ENCODE results near the gene CTXN1.
A peak's percentile ranks its signal among the peaks of the same experiment; 100 is the strongest.
"Not testable (repeated sequence)": the region's sequence is repeated elsewhere in the genome, so short reads cannot be mapped to it uniquely, and the experiment has no call there.

The CTXN1 gene

GRCh38 chr19:7944177-7944761, 18.3 kb upstream of the CTXN1 start:
- FAIRE-seq, result peak; percentile 80

GRCh38 chr19:7943444-7944176, 17.7 kb upstream of the CTXN1 start, which contains the start of gene TIMM44:
Gene TIMM44, minus strand, starts transcription at chr19:7943666. Its CDS starts 15 bp downstream, at chr19:7943651.
- peak; percentile 97 for FAIRE-seq

- no peak for FAIRE-seq
Measured at GRCh38 chr19:7942981-7943443, 17.1 kb upstream of the CTXN1 start.

GRCh38 chr19:7941895-7942596, 16.1 kb upstream of the CTXN1 start:
- no peak for FAIRE-seq

GRCh38 chr19:7940841-7941240, 14.9 kb upstream of the CTXN1 start:
- FAIRE-seq, result no peak

- FAIRE-seq, result no peak
Measured at GRCh38 chr19:7934766-7935165, 8.8 kb upstream of the CTXN1 start.

- FAIRE-seq, result no peak
Measured at GRCh38 chr19:7933828-7934725, 8.1 kb upstream of the CTXN1 start.

GRCh38 chr19:7933411-7933810, 7.5 kb upstream of the CTXN1 start:
- FAIRE-seq, result no peak

GRCh38 chr19:7932930-7933300, 7.0 kb upstream of the CTXN1 start:
- no peak for FAIRE-seq

- no peak for FAIRE-seq
Measured at GRCh38 chr19:7932276-7932929, 6.5 kb upstream of the CTXN1 start.

- FAIRE-seq, result no peak
Measured at GRCh38 chr19:7931221-7932061, 5.5 kb upstream of the CTXN1 start.

- FAIRE-seq, result no peak
Measured at GRCh38 chr19:7930765-7931164, 4.8 kb upstream of the CTXN1 start.

GRCh38 chr19:7930030-7930429, 4.1 kb upstream of the CTXN1 start:
- not testable (repeated sequence) for FAIRE-seq

GRCh38 chr19:7928741-7929701, 3.1 kb upstream of the CTXN1 start:
- no peak for FAIRE-seq

GRCh38 chr19:7928334-7928706, 2.4 kb upstream of the CTXN1 start:
- no peak for FAIRE-seq

GRCh38 chr19:7927605-7928333, 1.8 kb upstream of the CTXN1 start:
- FAIRE-seq, result no peak

GRCh38 chr19:7926727-7927604, 1.0 kb upstream of the CTXN1 start:
- no peak for FAIRE-seq

- no peak for FAIRE-seq
Measured at GRCh38 chr19:7925171-7925851, 624 bp downstream of the CTXN1 start.

Measured in TTC549 (cell line).